GM19035 (cell line): ENCODE data around the gene RPRML.

ENCODE experiments used
- ATAC-seq: cut with Tn5 transposase; IDR thresholded peaks from one replicate; pipeline ENCODE4 v1.9.1; 2021; ENCODE audit not compliant: unreplicated experiment

The RPRML gene

DNA sequence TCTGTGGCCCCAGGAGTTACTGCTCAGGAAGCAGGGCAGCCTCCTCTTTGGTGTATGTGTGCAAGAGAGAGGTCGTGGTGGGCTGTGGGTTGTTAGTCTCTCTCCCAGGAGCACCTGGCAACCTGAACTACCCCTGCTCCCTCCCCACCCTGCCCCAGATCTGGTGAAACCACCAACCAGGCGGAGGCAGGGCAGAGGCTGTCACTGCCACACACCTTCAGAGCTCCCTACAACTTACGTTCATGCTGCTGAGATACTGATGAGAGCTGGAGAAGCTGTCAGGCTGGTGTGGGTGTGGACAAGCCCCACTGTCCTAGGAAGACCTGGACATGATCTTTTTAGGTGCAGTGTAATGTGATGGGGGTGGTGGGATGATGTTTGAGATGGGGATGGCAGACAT is 31.8 kb downstream of the RPRML start:
- no peak for ATAC-seq

DNA sequence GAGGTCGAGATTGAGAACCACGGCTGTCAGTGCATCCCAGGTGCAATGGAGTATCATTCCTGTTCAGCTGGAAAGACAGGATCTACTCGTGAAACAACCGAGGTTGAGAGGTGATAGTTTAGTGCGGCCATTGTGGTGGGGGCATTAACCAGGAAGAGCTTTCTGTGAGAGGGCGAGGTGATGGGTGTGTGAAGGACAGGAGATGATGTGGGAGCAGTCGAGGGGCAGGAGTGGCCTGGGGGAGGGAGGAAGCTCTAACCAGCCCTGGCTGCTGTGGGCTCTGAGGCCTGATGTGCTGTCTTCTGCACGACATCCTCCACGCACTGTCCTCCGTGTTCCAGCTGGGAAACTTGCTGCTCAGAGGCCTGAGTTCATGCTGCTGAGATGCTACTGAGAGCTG is 34.1 kb downstream of the RPRML start:
- ATAC-seq, result no peak

DNA sequence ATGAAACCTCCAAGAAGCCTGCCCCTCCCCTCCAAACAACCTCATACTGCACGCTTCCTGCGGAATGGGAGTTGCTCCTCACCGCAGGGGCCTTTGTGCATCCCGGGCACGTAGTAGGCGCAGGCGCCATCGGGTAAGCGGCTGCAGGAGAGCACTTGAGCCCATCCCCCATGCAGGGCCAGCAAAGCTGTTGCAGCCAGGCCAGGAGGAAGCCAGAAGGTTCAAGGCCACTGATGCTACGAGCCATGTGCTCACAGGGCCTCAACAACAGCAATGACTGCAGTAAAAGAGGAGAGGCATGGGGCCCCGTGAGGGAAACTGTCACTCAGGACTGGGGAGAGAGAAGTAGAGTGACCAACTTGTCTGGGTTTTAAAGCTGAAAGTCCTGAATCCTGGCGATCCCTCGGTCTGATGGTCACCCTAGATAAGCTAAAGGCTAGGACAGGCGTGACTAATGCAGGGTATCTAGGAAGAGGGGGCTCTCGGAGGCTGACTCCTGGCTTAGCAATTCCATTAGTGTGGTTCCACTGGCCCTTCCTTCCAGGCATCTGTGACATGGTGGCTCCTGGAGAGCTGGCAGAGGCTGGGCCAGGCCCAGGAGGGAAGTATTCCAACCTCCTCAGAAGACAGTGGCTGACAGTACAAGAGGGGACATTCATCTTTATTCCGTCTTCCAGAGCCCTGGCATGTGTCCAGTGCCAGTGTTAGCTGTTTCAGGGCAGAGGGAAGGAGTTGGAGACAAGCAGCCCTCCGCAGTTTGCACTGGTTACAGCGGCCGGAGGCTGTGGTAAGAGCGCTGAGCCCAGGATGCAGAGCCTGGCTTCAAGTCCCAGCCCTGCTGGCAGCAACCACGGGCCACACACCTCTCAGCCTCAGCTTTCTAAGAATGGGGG is 35.3 kb downstream of the RPRML start:
- no peak for ATAC-seq

DNA sequence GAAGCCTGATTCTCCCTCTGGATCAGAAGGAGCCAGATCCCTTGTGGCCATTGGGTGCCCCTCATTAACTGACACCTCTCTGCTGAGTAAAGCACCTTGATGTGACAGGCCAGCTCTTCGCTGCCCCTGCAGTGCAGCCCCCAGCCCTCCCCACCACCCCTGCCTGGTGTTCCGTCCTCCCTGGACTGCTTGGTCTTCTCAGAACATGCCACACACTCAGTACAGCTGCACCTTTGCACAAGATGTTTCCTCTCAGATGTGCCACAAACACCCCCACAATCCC is 35.9 kb downstream of the RPRML start:
- no peak for ATAC-seq

DNA sequence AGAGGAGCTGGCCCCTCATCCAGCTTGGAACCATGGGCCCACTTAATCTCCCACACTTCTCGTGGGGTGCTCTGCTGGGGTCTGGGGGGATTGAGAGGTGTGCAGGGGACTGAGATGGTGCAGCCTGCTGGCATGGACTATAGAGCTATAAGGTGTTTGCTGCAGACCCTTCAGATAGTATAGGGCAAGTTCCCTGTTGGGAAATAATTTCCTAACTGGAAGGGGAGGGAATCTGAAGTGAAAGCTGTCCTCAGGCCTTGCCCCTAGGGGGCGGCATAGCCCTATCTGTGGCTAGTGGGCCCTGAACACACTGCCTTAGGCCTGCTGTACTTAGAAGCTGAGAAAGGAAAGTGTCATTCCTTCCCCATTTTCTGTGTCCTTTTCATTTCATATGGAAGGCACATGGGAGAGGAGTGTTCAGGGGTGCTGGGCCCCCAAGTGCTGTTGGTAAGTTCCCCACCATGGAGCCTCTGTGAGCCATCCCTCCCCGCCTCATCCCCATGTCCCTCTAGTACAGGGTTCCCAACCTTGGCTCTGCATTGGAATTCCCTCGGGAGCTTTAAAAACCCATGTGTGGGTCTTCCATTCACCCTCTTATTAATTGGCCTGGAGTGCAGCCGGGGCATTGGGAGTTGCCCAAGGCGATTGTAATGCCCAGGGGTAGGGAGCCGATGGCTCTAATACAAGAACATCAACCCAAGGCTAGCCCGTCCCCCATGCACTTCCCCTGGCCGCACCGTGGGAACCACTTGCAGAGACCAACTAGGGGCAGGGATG is 36.4 kb downstream of the RPRML start:
- no peak for ATAC-seq

DNA sequence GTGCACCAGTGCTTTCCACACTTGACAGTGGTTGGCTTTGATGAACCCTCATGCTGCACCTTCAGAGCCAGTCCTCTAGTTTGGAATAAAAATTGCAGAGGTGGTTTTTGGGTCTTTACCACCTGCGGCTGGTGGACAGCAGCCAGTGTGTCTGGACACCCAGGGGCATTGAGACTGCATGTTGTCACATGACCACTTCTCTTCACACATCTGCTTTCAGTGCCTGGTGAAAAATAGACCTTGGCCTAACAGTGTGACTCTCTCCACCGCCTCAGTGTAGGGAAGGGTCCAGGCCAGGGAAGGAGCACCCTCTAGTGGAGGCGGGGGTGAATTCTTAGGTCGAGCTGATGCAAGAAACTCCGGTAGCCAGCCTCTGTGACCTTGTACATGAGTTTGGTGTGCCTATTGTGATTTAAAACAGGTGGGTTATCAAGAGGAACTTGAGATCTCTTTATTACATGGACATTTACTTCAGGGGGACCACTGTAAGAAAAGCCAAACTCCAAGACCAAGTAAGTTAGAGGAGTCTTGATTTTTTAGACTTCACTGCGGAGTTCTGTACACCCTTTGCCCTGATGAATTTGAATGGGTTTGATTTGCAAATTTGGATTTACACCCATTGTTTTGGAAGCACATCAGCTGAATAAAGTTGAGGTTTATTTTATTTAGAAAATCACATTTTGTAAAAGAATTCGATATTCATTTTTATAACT is 38.2 kb downstream of the RPRML start:
- peak; percentile 63 for ATAC-seq

DNA sequence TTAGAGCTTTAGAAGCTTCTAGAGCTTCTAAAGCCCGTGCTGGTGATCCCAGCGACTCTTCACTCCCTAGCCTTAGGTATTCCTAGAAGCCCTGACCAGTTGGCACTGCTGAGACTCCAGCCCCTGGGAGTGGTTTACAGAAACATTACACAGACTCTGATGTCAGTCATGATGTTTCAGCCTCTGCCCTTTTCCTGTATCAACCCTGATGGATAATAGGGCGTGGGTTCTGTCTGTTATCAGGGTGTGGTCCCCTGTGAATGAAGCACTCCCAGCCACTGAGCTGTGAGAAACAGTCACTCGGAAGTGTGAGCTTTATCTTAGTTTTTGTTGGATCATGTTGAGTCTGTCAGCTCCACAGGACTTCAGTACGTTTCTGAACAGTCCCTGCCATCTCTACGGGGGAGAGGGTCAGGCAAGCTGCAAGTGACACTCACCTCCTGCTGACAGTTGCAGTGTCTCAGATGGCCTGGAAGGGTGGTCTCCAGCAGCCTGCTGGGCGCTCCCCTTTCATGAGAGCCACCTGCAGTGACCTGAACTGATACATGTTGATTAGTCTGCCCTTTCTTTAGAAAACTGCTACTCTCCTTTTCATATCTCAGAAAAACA is 43.3 kb downstream of the RPRML start:
- no peak for ATAC-seq

DNA sequence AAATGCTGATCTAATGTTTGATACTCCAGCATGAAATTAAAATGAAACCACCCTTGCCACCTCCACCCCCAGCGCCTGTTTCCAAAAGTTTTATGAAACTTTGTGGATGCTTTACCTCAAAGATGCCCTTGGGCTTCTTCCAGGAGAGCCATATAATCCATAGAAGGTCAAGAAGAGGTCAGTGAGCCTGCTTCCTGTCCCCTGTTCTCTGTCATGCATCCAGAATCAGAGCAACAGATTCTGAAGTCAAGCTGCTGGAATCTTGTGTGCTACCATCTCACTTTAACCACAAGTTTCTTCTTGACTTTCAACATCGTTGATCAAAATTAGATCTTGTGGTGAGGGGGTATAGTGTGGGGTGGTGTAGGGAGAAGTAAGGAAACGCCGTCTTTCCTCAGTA is 47.5 kb downstream of the RPRML start:
- no peak for ATAC-seq

DNA sequence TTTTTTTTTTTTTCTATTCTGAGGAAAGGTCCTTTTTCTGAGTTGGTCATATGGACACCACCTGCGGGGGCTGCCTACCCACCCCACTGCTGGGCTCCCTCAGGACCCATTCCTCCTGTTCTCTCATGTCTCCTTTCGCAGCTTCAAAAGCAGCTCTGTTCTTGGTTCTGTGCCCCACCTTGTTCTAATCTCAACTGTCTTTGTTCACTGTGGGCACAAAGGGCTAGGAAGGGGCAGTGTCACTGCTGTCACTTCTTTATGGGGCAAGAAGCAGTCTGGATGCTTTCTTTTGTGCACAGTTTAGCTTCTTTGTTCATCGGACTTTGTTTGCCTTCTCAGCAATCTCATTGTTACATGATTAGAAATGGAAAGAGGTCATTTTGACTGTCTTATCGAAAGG is 49.0 kb downstream of the RPRML start:
- no peak for ATAC-seq

DNA sequence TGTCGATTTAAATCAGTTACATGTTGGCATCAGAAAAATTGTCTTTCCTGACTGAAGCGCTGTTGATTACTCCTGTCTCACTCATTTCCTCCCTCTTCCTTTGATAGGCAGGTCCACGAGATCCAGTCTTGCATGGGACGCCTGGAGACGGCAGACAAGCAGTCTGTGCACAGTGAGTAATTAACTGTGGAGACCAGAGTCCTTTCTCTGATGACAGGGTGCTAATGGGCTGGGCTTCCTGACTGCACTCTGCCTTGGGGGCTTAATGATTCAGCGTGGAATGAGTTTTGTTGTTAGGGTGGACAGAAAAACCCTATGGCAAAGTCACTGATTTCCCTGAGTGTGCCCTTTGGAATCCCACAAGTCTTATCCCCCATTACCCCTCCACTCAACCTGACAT is 49.6 kb downstream of the RPRML start:
- ATAC-seq, result no peak

DNA sequence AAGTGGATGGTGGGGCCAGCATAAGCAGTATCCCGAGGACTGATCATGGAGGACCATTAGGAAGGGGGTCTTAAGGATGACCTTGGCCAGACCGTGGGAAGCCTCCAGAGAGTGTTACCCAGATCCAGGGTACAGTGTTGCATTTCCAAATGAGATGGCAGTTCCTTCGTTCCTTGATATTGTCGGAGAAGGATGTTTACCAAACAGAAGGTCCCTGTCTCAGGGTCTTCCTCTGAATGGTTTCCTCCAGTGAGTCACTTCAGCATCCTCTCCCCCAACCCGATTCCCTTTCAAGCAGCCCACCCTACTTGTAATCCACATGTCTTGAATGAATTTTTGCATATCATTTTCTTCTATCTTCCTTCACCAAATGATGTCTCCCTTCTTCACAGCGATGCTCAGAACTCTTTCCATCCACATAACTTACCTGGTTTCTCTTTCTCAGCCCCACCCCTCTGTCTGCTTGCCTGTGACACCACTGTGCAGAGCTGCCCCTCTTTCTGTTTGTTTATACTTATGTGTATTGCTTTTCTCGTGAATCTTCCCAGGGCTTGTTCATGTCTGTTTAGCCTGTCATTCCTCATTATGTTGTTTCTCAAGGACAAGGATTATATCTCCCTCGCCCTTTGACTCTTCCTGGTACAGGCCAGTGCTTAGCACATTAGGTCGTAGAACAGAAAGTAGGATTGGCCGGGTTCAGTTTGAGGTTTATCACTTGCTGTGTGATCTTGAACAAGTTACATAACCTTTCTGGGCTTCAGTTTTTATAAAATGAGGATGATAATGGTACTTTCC is 50.4 kb downstream of the RPRML start:
- no peak for ATAC-seq
